GM12874 (cell line): Measurements from ENCODE around the gene OSBP2.

Experiments used
- CTCF ChIP-seq: IDR thresholded peaks from 2 replicates; pipeline ENCODE4 v1.5.1; 2011; ENCODE audit warnings: low read depth, mild to moderate bottlenecking, control low read depth, low read length, moderate library complexity; ENCODE audit not compliant: insufficient read depth

Gene OSBP2

GRCh38 chr22:30892286-30892685 lies 197.6 kb downstream of the OSBP2 start:
- TF ChIP-seq CTCF: no peak

- no peak for TF ChIP-seq CTCF
Measured at GRCh38 chr22:30892731-30893221, 198.1 kb downstream of the OSBP2 start.

GRCh38 chr22:30893434-30894370 lies 199.0 kb downstream of the OSBP2 start:
- no peak for TF ChIP-seq CTCF

- no peak for TF ChIP-seq CTCF
Measured at GRCh38 chr22:30894371-30894740, 199.7 kb downstream of the OSBP2 start.

GRCh38 chr22:30902496-30903357 lies 208.1 kb downstream of the OSBP2 start:
- TF ChIP-seq CTCF: no peak

GRCh38 chr22:30903876-30904460 lies 209.3 kb downstream of the OSBP2 start:
- no peak for TF ChIP-seq CTCF
